Right lobe of liver (tissue), 6 donors: ENCODE results near the gene ANKRA2. TPM values are rescaled to one million over a fixed set of nuclear protein-coding genes. Genes with fewer than 3 reads are reported as not detected.

Experiments
- ATAC-seq, 4 donors: fragments of 200-7000 bp; cut with Tn5 transposase; one replicate each; pipeline ENCODE4 v1.9.1; 2020; ENCODE audit warnings: mild to moderate bottlenecking in 4 of 4, moderate library complexity in 4 of 4
- DNase-seq, 3 donors: peaks; one replicate each; pipeline ENCODE4 v3.0.0-alpha.2; 2020
- H3K27ac ChIP-seq, 3 donors: fragments of 200-600 bp; one replicate each; pipeline ENCODE4 v1.8.0; 2022
- H3K27me3 ChIP-seq, 2 donors: fragments of 200-600 bp; one replicate each; pipeline ENCODE4 v1.8.0; 2022
- H3K36me3 ChIP-seq, 4 donors: fragments of 200-600 bp; sonication (generic) in 1 of 4; one replicate each; pipeline versions ENCODE4 v1.5.1 to v1.8.0; 2017 to 2022; ENCODE audit warnings: control low read depth in 1 of 4
- H3K4me1 ChIP-seq, 4 donors: fragments of 200-600 bp; sonication (generic) in 1 of 4; one replicate each; pipeline versions ENCODE4 v1.5.1 to v1.8.0; 2017 to 2022; ENCODE audit warnings: control low read depth in 1 of 4
- H3K4me3 ChIP-seq, 3 donors: fragments of 200-600 bp; one replicate each; pipeline ENCODE4 v1.8.0; 2022
- H3K9me3 ChIP-seq, 4 donors: fragments of 200-600 bp; sonication (generic) in 1 of 4; one replicate each; pipeline versions ENCODE4 v1.5.1 to v1.8.0; 2017 to 2022; ENCODE audit warnings: control low read depth in 1 of 4
- CTCF ChIP-seq, 4 donors: fragments of 200-600 bp in 3 of 4; fragments of 450-650 bp in 1 of 4; IDR thresholded peaks; one replicate each; pipeline versions ENCODE4 v1.5.1 to v1.8.0; 2016 to 2022; ENCODE audit warnings: antibody characterized with exemption in 4 of 4, mild to moderate bottlenecking in 2 of 4
- POLR2A ChIP-seq: fragments of 450-650 bp; IDR thresholded peaks from one replicate; pipeline ENCODE4 v1.6.1; 2017; ENCODE audit warnings: antibody characterized with exemption, mild to moderate bottlenecking
- WGBS: methylation state at CpG from one replicate; pipeline ENCODE4 v1.1.6; 2018; ENCODE audit warnings: low coverage, low lambda C conversion rate; ENCODE audit not compliant: insufficient coverage; ENCODE audit errors: missing lambda C conversion rate; 5-methylcytosine and 5-hydroxymethylcytosine counted together
- intact Hi-C, 2 donors: fragments of 100-400 bp; cut with DNase I; formaldehyde crosslinking; loops; one replicate each; pipeline versions ENCODE4 v1.11.2 to v1.14.1; 2022
- total RNA-seq, 6 experiments: library from RNA; depleted of rRNA in 2 of 6; stranded (reverse); fragments of >200 nt in 2 of 6; fragmentation: NEBNext Ultra II Directional in 3 of 6; extraction: Animal tissue kit (Norgen Biotek cat#: 25700) in 3 of 6; gene quantifications; one replicate each; pipeline versions ENCODE4 v1.1.0 to v1.2.4, GENCODE V29; 2016 to 2023
- donor health status: DM: no; HTN: yes; CAD: no.
- donor health status: DM: no; HTN: no; CAD: no.
- donor health status: DM: no; HTN: no; CAD: no.
- donor health status: DM: no; HTN: yes; CAD: no.
- donor health status: DM: no; HTN: yes; CAD: no.

ANKRA2 gene
- total RNA-seq, 6 experiments from 2014 or later, result 7.4 to 12.2 (median 9.0) TPM

- Histone ChIP-seq H3K36me3 (no peaks in the 10 kb centered on the region), H3K27me3 (no peaks in the 10 kb centered on the region), H3K9me3 (no peaks in the 10 kb centered on the region), H3K27ac (no peak overlapping the region), H3K4me1 (no peaks in the 10 kb centered on the region), H3K4me3 (no peak overlapping the region)
- no peak for TF ChIP-seq CTCF (IDR thresholded peaks at IDR 0.05)
- TF ChIP-seq POLR2A, result no peak
- WGBS, result 49% methylated on average over 8 of the region's 9 CpGs
- DNase-seq (peak in 2 of 3 donors; percentile 52 to 63), ATAC-seq (peak; percentile 46 to 93 (median 66))
- intact Hi-C loops, result no loop called here
Observed at GRCh38 chr5:73544429-73545402, 20.7 kb downstream of the ANKRA2 start.

DNA sequence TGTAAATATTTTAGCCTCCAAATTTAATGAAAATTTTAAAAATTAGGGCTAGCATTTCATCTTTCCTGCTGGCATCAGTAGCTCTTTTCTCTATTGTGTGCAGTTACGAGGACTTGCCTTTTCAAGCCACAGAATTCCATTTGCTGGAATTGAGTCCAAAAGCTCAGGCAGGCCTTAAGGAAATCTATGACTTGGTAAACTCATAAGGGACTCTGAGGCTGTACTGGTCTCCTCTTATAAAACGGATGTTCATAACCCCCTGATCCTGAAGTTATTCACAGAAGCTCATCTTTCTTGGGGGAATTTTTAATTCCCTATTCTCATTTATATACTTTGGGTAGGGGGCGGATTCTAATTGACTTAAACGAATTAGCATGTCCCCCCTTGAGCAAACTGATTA, 23.4 kb downstream of the ANKRA2 start:
- 61% methylated on average over 4 of the region's 4 CpGs for WGBS
- no peak for ATAC-seq
- H3K36me3 ChIP-seq, result no peaks in the 10 kb centered on the region
- no peak for TF ChIP-seq CTCF (IDR thresholded peaks at IDR 0.05)
- no peak for TF ChIP-seq POLR2A
- H3K4me3 ChIP-seq, result no peak overlapping the region
- no peak for DNase-seq
- no peaks in the 10 kb centered on the region for H3K9me3 ChIP-seq
- no peaks in the 10 kb centered on the region for H3K4me1 ChIP-seq
- no peak overlapping the region for H3K27ac ChIP-seq
- intact Hi-C loops, result no loop called here
- no peaks in the 10 kb centered on the region for H3K27me3 ChIP-seq

DNA sequence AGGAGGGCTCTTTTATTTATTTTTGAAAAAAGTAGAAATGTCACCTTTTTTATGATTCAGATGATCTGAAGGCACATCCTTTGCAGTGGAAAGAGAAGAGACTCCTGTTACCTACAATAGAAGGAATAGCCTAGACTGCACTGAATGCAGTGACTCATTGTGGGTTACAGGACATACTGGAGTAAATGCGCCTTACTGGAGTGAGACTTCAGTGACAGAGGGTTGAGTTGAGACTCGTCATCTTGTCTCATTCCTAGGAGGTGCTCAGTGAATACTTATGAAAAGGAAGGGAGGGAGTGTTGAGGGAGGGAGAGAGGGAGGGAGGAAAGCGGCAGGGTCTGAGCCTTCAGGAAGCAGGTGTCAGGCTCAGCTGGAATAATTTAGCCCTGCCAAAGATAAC, 25.2 kb downstream of the ANKRA2 start:
- H3K36me3 ChIP-seq, result no peaks in the 10 kb centered on the region
- no peaks in the 10 kb centered on the region for H3K9me3 ChIP-seq
- TF ChIP-seq CTCF (IDR thresholded peaks at IDR 0.05), result no peak
- TF ChIP-seq POLR2A, result no peak
- intact Hi-C loops, result no loop called here
- H3K4me1 ChIP-seq, result no peaks in the 10 kb centered on the region
- no peak overlapping the region for H3K4me3 ChIP-seq
- no peak for ATAC-seq
- no peak for DNase-seq
- H3K27me3 ChIP-seq, result no peaks in the 10 kb centered on the region
- 36% methylated on average over 3 of the region's 3 CpGs for WGBS
- no peak overlapping the region for H3K27ac ChIP-seq

GRCh38 chr5:73539730-73540129, 25.7 kb downstream of the ANKRA2 start:
- H3K36me3 ChIP-seq, result no peaks in the 10 kb centered on the region
- DNase-seq (no peak), ATAC-seq (no peak)
- H3K4me1 ChIP-seq, result no peaks in the 10 kb centered on the region
- H3K27ac ChIP-seq, result no peak overlapping the region
- TF ChIP-seq POLR2A (no peak), CTCF (IDR thresholded peaks at IDR 0.05) (no peak)
- H3K9me3 ChIP-seq, result no peaks in the 10 kb centered on the region
- 52% methylated on average over 2 of the region's 2 CpGs for WGBS
- intact Hi-C loops, result no loop called here
- no peak overlapping the region for H3K4me3 ChIP-seq
- no peaks in the 10 kb centered on the region for H3K27me3 ChIP-seq
